MM.1S (cell line): Measurements from ENCODE around the gene GPD1.
A peak's percentile ranks its signal among the peaks of the same experiment; 100 is the strongest.

Experiments
- DNase-seq: peaks from one replicate; pipeline ENCODE4 v3.0.0-alpha.2; 2015
- H2AFZ ChIP-seq: fragments of 300-600 bp; sonication (generic); 2 replicates; pipeline ENCODE4 v1.6.0; 2016; ENCODE audit warnings: antibody characterized with exemption, low read length
- H3F3A ChIP-seq: fragments of 300-600 bp; sonication (generic); 2 replicates; pipeline ENCODE4 v1.6.1; 2016; ENCODE audit warnings: mild to moderate bottlenecking, antibody characterized with exemption, low read length, moderate library complexity, mixed read lengths; ENCODE audit not compliant: insufficient read depth
- H3K27ac ChIP-seq: fragments of 300-600 bp; sonication (generic); 2 replicates; pipeline ENCODE4 v1.5.1; 2016; ENCODE audit warnings: mild to moderate bottlenecking, low read length
- H3K27me3 ChIP-seq: fragments of 300-600 bp; sonication (generic); replicated peaks from 2 replicates; pipeline ENCODE4 v1.6.0; 2016; ENCODE audit warnings: low read length; ENCODE audit not compliant: insufficient read depth
- H3K36me3 ChIP-seq: fragments of 300-600 bp; sonication (generic); replicated peaks from 2 replicates; pipeline ENCODE4 v1.6.1; 2016; ENCODE audit warnings: mild to moderate bottlenecking, low read length, mixed read lengths; ENCODE audit not compliant: insufficient read depth
- H3K4me1 ChIP-seq: fragments of 300-600 bp; sonication (generic); 2 replicates; pipeline ENCODE4 v1.6.1; 2016; ENCODE audit warnings: low read length, mixed read lengths
- H3K4me2 ChIP-seq: fragments of 300-600 bp; sonication (generic); 2 replicates; pipeline ENCODE4 v1.6.0; 2016; ENCODE audit warnings: low read depth, low read length
- H3K4me3 ChIP-seq: fragments of 300-600 bp; sonication (generic); 2 replicates; pipeline ENCODE4 v1.5.1; 2016; ENCODE audit warnings: low read length, mixed read lengths
- H3K79me2 ChIP-seq: fragments of 300-600 bp; sonication (generic); 2 replicates; pipeline ENCODE4 v1.6.1; 2016; ENCODE audit warnings: mixed run types, low read length, mixed read lengths
- H3K9ac ChIP-seq: fragments of 300-600 bp; sonication (generic); 2 replicates; pipeline ENCODE4 v1.6.1; 2016; ENCODE audit warnings: low read length, mixed read lengths
- H3K9me2 ChIP-seq: fragments of 300-600 bp; sonication (generic); replicated peaks from 2 replicates; pipeline ENCODE4 v1.6.1; 2016; ENCODE audit warnings: mild to moderate bottlenecking, low read length, mixed read lengths; ENCODE audit not compliant: insufficient read depth
- H3K9me3 ChIP-seq: fragments of 300-600 bp; sonication (generic); replicated peaks from 2 replicates; pipeline ENCODE4 v1.6.1; 2016; ENCODE audit warnings: mild to moderate bottlenecking, low read length, mixed read lengths; ENCODE audit not compliant: insufficient read depth
- H4K20me1 ChIP-seq: fragments of 300-600 bp; sonication (generic); 2 replicates; pipeline ENCODE4 v1.6.1; 2016; ENCODE audit warnings: mild to moderate bottlenecking, low read length, moderate library complexity, mixed read lengths; ENCODE audit not compliant: insufficient read depth
- EZH2 ChIP-seq: fragments of 300-600 bp; sonication (generic); optimal IDR thresholded peaks from 2 replicates; pipeline ENCODE3; 2017; ENCODE audit warnings: low read depth, mild to moderate bottlenecking, antibody characterized with exemption, low read length, mixed read lengths
- EZH2phosphoT487 ChIP-seq: fragments of 300-600 bp; sonication (generic); IDR thresholded peaks from 2 replicates; pipeline ENCODE4 v1.6.1; 2018; ENCODE audit warnings: antibody characterized with exemption, low read length
- TF ChIP-seq, protein P1 (sequence below): fragments of 300-600 bp; sonication (generic); IDR thresholded peaks from 2 replicates; pipeline ENCODE4 v1.5.1; 2016; ENCODE audit warnings: antibody characterized with exemption, low read length, mixed read lengths

GPD1 gene

DNA sequence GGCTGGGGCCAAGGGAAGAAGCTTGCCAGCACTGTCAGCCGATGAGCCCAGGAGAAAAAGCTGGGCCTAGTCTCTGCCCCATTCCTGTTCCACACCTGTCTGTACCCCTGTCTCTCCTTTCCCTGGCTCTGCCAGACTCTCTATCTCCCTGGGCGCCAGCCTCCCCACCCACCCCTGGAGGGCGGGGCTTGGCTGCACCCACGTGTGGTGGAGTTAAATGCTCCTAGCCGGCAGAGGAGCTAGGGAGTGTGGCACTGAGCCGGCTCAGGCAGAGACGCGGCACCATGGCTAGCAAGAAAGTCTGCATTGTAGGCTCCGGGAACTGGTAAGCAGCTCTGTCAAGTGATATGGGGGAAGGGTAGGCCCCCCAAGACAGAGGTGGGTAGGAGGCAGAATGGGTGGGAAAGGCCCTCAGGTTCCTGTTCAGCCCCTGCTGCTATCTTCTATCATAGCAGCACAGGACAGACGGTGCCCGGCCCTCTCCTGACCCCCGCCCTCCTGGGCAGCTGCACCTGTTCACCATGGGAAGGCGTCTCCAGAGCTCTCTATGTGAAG is at the start of gene GPD1:
GPD1 (plus strand) TSS at position 242 of the 555 bp plus-strand sequence; CDS start at position 285, 43 bp downstream.
- Histone ChIP-seq H2AFZ (no peak within 1 kb of the TSS), H3K27ac (no peak within 1 kb of the TSS)

DNA sequence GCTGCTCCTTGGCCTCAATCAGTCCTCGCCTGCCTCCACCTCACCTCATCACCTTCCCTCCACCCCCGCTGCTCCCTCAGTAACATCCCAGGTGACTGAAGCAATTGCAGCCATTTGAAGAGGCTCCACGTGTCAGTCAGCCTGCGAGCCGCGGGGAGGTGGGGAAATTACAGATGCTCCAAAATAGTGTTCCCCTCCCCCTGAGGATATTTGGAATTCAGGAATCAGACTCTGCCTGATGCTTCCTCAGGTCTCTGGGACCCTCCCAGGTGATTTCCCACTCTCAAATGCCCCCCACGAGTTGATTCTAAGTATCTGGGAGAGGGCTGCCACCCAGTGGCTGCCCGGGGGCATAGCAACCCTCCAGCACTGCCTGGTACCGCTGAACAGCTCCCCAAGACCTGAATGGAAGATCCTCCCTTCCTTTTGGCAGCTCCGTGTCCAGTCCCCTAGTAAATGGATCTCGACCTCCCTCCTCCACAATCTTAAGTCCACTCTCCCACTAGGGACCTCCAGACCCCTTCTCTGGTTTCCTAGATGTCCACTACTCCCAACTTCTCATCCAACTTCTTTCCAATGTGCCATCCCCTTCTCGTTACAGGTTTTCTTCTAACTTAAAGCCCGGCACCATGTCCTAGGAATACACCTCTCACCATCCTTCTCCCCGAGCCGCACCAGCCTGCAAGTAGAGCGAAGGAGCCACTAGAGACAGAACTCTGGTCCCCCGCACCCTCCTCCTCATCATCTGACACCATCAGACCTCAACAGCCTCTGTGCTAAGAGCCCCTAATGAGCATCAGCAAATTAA is 47.8 kb upstream of the GPD1 start:
- Histone ChIP-seq H3K9ac (no peak overlapping the region), H3K4me2 (peak overlapping the region; percentile 35; the same call in 1 of the 2 replicates), H3K9me3 (no peaks in the 10 kb centered on the region), H3K9me2 (no peaks in the 10 kb centered on the region), H3K36me3 (no peaks in the 10 kb centered on the region), H3K4me1 (peaks cover 4% of the 10 kb centered on the region; the same call in 1 of the 2 replicates), H3K4me3 (no peak overlapping the region; the same call in 1 of the 2 replicates), H2AFZ (peak overlapping the region; percentile 32; the same call in 1 of the 2 replicates), H3K79me2 (no peaks in the 10 kb centered on the region), H3K27me3 (peaks cover 41% of the 10 kb centered on the region), H3F3A (no peaks in the 10 kb centered on the region), H4K20me1 (0 out of 2 replicates have a peak, but pooled peaks cover 3% of the 10 kb centered on the region), H3K27ac (no peak overlapping the region)
- peak; percentile 57 for DNase-seq
- TF ChIP-seq, protein P1, sequence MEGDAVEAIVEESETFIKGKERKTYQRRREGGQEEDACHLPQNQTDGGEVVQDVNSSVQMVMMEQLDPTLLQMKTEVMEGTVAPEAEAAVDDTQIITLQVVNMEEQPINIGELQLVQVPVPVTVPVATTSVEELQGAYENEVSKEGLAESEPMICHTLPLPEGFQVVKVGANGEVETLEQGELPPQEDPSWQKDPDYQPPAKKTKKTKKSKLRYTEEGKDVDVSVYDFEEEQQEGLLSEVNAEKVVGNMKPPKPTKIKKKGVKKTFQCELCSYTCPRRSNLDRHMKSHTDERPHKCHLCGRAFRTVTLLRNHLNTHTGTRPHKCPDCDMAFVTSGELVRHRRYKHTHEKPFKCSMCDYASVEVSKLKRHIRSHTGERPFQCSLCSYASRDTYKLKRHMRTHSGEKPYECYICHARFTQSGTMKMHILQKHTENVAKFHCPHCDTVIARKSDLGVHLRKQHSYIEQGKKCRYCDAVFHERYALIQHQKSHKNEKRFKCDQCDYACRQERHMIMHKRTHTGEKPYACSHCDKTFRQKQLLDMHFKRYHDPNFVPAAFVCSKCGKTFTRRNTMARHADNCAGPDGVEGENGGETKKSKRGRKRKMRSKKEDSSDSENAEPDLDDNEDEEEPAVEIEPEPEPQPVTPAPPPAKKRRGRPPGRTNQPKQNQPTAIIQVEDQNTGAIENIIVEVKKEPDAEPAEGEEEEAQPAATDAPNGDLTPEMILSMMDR: peak; percentile 96
- no peak for TF ChIP-seq EZH2phosphoT487

More for the DNA sequence above, at the start of gene GPD1:
- Histone ChIP-seq H3K4me2 (no peak within 1 kb of the TSS), H3K9me2 (no peaks in the 10 kb centered on the region), H3F3A (peaks cover 4% of the 10 kb centered on the region; the same call in 1 of the 2 replicates), H3K27me3 (no peaks in the 10 kb centered on the region), H3K9ac (no peak within 1 kb of the TSS), H3K36me3 (peaks cover 6% of the 10 kb centered on the region; the same call in 1 of the 2 replicates), H4K20me1 (no peaks in the 10 kb centered on the region), H3K4me3 (no peak within 1 kb of the TSS), H3K9me3 (no peaks in the 10 kb centered on the region), H3K79me2 (no peaks in the 10 kb centered on the region), H3K4me1 (peaks cover 8% of the 10 kb centered on the region; the same call in 1 of the 2 replicates)
- no peak for TF ChIP-seq EZH2
- TF ChIP-seq EZH2phosphoT487: no peak
- TF ChIP-seq, protein P1: no peak
- no peak for DNase-seq

DNA sequence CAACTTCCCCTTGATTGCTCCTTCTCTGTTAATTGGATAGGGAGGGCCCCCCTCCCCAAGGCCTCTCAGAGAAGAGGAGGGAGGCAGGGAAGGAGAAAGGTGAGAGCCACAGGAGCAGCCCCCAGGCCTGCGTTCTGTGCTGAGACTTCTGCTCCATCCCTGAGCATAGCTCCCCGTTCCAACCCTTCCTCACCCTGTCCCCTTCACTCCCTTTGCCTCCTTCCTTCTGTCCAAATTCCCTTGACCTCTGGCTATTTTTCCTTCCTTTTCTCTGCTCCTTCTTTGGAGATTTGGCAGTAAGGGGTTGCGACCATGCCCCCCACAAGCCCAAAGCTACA is 47.2 kb upstream of the GPD1 start:
- H2AFZ ChIP-seq: no peak overlapping the region
- H3F3A ChIP-seq: no peaks in the 10 kb centered on the region
- TF ChIP-seq EZH2phosphoT487 (no peak), EZH2 (no peak)
- TF ChIP-seq, protein P1: no peak
- peaks cover 35% of the 10 kb centered on the region for H3K27me3 ChIP-seq
- no peaks in the 10 kb centered on the region for H3K79me2 ChIP-seq
- peak overlapping the region; percentile 71 for H3K4me3 ChIP-seq
- H3K9ac ChIP-seq: peak overlapping the region; percentile 16; the same call in 1 of the 2 replicates
- peak overlapping the region; percentile 82 for H3K4me2 ChIP-seq
- H3K9me3 ChIP-seq: no peaks in the 10 kb centered on the region
- DNase-seq: no peak
- no peak overlapping the region for H3K27ac ChIP-seq
- H4K20me1 ChIP-seq: 0 out of 2 replicates have a peak, but pooled peaks cover 3% of the 10 kb centered on the region
- no peaks in the 10 kb centered on the region for H3K36me3 ChIP-seq
- no peaks in the 10 kb centered on the region for H3K9me2 ChIP-seq
- H3K4me1 ChIP-seq: peaks cover 4% of the 10 kb centered on the region; the same call in 1 of the 2 replicates
